Raji (cell line): ENCODE data around the gene CCNH.

Source experiments
- POLR2A ChIP-seq: IDR thresholded peaks from 2 replicates; pipeline ENCODE4 v1.6.1; 2011; ENCODE audit warnings: low read depth, low read length, control low read depth; ENCODE audit not compliant: insufficient read depth

The CCNH gene

DNA sequence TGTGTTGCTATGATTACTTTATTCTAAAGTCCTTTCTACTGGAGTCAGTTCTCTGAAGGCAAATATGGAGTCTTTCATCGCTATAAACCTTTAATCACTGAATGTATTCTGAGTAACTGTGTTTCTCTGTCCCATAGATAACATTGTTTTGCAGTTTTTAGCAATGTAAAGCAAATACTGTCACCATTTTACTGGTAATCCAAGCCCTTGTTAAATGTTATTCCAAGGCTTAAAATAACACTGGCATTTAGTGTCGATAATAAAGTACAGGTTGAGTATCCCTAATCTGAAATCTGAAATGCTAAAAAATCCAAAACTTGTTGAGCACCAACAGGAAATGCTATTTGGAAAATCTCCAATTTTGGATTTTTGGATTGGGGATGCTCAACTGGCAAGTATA is 24.6 kb downstream of the CCNH start:
- TF ChIP-seq POLR2A: no peak

- no peak for TF ChIP-seq POLR2A
Measured at GRCh38 chr5:87385802-87386201, 26.9 kb downstream of the CCNH start.

DNA sequence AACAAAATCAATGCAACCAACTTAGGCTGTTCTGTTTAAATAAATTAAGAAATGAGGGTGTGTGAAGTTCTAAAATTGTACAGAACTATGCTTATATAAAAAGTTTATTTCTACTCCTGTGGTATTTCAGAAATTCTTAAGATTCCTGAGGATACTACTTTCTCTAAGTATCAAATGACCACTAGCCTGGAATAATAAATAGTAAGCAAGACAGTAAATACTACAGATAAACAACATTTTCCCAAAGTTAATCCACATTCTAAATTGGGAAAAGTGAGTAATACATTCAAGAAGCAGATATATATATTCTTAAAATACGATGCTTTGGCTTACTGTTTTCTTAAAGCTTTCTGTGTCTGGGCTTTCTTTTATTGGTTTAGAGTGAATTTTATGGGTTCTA is 29.5 kb downstream of the CCNH start:
- no peak for TF ChIP-seq POLR2A

GRCh38 chr5:87382224-87382623 is 30.5 kb downstream of the CCNH start:
- TF ChIP-seq POLR2A: no peak

DNA sequence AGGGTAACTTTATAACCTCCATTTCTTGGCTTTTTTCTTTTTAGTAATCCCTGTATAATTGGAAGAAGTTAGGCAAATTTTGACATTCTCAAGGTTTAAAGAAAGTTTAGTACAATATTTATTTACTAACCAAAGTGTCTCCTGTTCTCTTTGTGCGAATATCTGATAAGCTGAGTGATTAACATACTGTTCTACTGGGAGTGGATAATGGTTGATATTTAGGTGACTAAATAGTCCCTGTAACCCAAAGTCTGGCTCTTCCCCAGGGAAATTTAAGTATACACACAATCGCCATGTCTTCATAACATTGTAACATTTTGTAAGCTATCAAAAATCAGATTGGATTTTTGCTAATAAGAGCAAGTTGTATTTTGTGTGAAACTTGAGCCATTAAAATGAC is 40.0 kb downstream of the CCNH start:
- no peak for TF ChIP-seq POLR2A

DNA sequence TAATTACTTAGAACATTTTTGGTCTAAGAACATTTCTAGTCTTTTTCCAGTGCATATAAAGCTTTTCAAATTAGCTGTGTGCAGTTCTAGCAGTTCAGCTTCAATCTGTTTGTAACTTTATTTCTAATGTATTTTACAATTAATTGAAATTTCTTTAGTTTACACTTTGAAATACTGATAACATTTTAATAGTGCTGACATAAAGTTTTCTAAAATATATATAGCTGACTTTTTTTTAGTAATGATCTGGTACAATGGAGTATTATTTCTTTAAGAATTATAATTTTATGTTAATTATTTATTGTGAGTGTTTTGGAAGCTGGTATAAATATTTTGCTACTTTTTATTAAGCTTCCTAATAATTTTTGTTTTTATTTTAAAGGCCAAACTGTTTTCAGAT is 43.3 kb downstream of the CCNH start:
- TF ChIP-seq POLR2A: no peak

GRCh38 chr5:87368601-87369000 is 44.1 kb downstream of the CCNH start:
- TF ChIP-seq POLR2A: no peak

- no peak for TF ChIP-seq POLR2A
Measured at GRCh38 chr5:87367243-87367642, 45.5 kb downstream of the CCNH start.

- TF ChIP-seq POLR2A: no peak
Measured at GRCh38 chr5:87361536-87362213, 51.1 kb downstream of the CCNH start.

DNA sequence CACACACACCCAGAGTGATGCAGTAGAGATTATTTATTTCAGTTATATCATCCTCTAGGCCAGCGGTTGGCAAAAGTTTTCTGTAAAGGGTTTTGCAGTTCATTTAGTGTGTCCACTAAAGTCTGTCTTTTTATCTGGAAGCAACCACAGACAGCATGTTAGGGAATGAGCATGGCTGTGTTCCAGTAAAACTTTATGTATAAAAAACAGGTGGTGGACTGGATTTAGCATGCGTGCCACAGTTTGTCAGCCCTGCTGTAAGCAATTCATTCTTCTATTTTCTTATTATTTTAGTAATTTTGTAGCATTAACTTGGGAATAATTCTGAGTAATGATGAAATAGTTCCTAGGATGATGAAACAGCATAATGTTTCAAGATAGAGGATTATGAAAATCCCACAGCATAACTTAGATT is 51.7 kb downstream of the CCNH start:
- no peak for TF ChIP-seq POLR2A

DNA sequence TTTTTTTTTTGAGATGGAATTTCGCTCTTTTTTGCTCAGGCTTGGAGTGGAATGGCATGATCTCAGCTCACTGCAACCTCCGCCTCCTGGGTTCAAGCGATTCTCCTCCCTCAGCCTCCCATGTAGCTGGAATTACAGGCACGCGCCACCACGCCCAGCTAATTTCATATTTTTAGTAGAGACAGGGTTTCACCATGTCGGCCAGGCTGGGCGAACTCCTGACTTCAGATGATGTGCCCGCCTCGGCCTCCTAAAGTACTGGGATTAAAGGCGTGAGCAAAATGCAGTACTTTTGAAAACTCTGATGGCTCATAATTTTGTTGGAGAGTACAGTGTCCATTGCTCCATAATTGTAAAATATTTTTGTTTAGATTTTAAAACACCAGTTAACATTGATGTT is 52.6 kb downstream of the CCNH start:
- no peak for TF ChIP-seq POLR2A

GRCh38 chr5:87359106-87359505 is 53.6 kb downstream of the CCNH start:
- no peak for TF ChIP-seq POLR2A

- TF ChIP-seq POLR2A: no peak
Measured at GRCh38 chr5:87354496-87354895, 58.2 kb downstream of the CCNH start.

DNA sequence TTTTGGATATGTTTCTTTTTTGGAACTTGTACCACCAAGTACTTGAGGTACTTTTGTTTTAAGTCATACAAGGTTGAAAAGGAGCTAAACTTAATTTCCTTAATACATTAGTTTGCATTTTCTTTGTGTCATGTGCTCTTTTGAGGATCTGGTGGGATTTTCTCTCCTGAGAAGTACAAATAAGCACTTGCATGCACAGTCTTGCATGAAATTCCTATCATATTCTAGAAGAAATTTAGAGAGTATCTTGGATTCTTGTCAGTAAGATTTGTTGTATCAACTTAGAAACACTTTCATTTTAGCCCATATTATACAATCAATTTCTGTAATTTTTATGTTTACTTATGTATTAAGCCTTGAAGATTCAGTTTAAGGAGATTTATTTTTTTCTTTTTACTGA is 64.9 kb downstream of the CCNH start:
- no peak for TF ChIP-seq POLR2A

GRCh38 chr5:87347272-87347671 is 65.5 kb downstream of the CCNH start:
- no peak for TF ChIP-seq POLR2A
